SK-N-SH (cell line): Measurements from ENCODE around the gene CHCHD5. TPM values are rescaled to one million over a fixed set of nuclear protein-coding genes. Genes with fewer than 3 reads are reported as not detected.

ENCODE experiments used
- CTCF ChIA-PET: fragments of 300-600, 350-600 bp; formaldehyde crosslinking; extraction: SDS; loops from one replicate; lab custom pipeline; 2021; lab: Yijun Ruan, JAX
- POLR2A ChIA-PET: fragments of 350-600 bp; sonication (Branson Sonifier 250); formaldehyde crosslinking; extraction: SDS; loops from one replicate; lab custom pipeline; 2020; ENCODE audit warnings: antibody characterized with exemption, inconsistent platforms; lab: Yijun Ruan, JAX
- DNase-seq: peaks from one replicate; pipeline ENCODE4 v3.0.0; 2012
- H2AFZ ChIP-seq: fragments of 200-600 bp; sonication (generic); 2 replicates; pipeline ENCODE4 v1.8.1; 2016; ENCODE audit warnings: antibody characterized with exemption, mild to moderate bottlenecking, low read depth
- H3F3A ChIP-seq: fragments of 200-600 bp; sonication (generic); replicated peaks from 2 replicates; pipeline ENCODE3; 2016; ENCODE audit warnings: antibody characterized with exemption, mild to moderate bottlenecking; ENCODE audit not compliant: insufficient read depth
- H3K27ac ChIP-seq, 2 experiments: fragments of 200-500 bp in 1 of 2; fragments of 200-600 bp in 1 of 2; sonication (Bioruptor generic) in 1 of 2; sonication (generic), shearing (Covaris generic) in 1 of 2; 2 replicates each; pipeline versions ENCODE4 v1.5.1 to v1.6.1; 2014 to 2016; ENCODE audit warnings: low read depth in 2 of 2, inconsistent platforms in 1 of 2, low read length in 1 of 2, mild to moderate bottlenecking in 1 of 2, mixed read lengths in 1 of 2
- H3K27me3 ChIP-seq: fragments of 200-600 bp; sonication (generic), shearing (Covaris generic); 2 replicates; pipeline ENCODE4 v1.6.1; 2016; ENCODE audit warnings: mixed run types; ENCODE audit not compliant: insufficient read depth
- H3K36me3 ChIP-seq, 2 experiments: fragments of 200-500 bp in 1 of 2; fragments of 200-600 bp in 1 of 2; sonication (Bioruptor generic) in 1 of 2; sonication (generic) in 1 of 2; replicated peaks in 1 of 2; 2 replicates each; pipeline versions ENCODE3 to v1.5.1; 2014 to 2016; ENCODE audit warnings: low read length in 1 of 2, mild to moderate bottlenecking in 1 of 2; ENCODE audit not compliant: insufficient read depth in 2 of 2, control insufficient read depth in 1 of 2
- H3K4me1 ChIP-seq, 2 experiments: fragments of 200-500 bp in 1 of 2; fragments of 200-600 bp in 1 of 2; sonication (Bioruptor generic) in 1 of 2; sonication (generic), shearing (Covaris generic) in 1 of 2; 2 replicates each; pipeline versions ENCODE4 v1.5.1 to v1.6.1; 2014 to 2016; ENCODE audit warnings: low read depth in 1 of 2, low read length in 1 of 2, mixed run types in 1 of 2; ENCODE audit not compliant: insufficient read depth in 2 of 2, control insufficient read depth in 1 of 2
- H3K4me2 ChIP-seq: fragments of 200-600 bp; sonication (generic), shearing (Covaris generic); 2 replicates; pipeline ENCODE4 v1.6.1; 2017; ENCODE audit warnings: mixed run types
- H3K4me3 ChIP-seq, 2 experiments: fragments of 200-500 bp in 1 of 2; fragments of 200-600 bp in 1 of 2; sonication (Bioruptor generic) in 1 of 2; sonication (generic), shearing (Covaris generic) in 1 of 2; 2 replicates each; pipeline versions ENCODE4 v1.5.1 to v1.8.1; 2014 to 2016; ENCODE audit warnings: low read depth in 2 of 2, inconsistent platforms in 1 of 2, low read length in 1 of 2, mild to moderate bottlenecking in 1 of 2, mixed read lengths in 1 of 2, moderate library complexity in 1 of 2
- H3K79me2 ChIP-seq: fragments of 200-600 bp; sonication (generic); 2 replicates; pipeline ENCODE4 v1.8.1; 2017; ENCODE audit warnings: mild to moderate bottlenecking; ENCODE audit not compliant: insufficient read depth
- H3K9ac ChIP-seq: fragments of 200-600 bp; sonication (generic); 2 replicates; pipeline ENCODE4 v1.6.1; 2017; ENCODE audit warnings: mixed run types
- H3K9me2 ChIP-seq: fragments of 200-600 bp; sonication (generic); 2 replicates; pipeline ENCODE4 v1.6.1; 2017; ENCODE audit warnings: mixed run types
- H3K9me3 ChIP-seq: fragments of 200-600 bp; sonication (generic); 2 replicates; pipeline ENCODE4 v1.6.1; 2017; ENCODE audit warnings: mixed run types, mild to moderate bottlenecking, moderate library complexity
- H4K20me1 ChIP-seq: fragments of 200-600 bp; sonication (generic); 2 replicates; pipeline ENCODE4 v1.6.1; 2017; ENCODE audit warnings: mild to moderate bottlenecking, mixed run types; ENCODE audit not compliant: insufficient read depth
- CTCF ChIP-seq: fragments of 200-600 bp; sonication (generic); IDR thresholded peaks from 2 replicates; pipeline ENCODE4 v1.6.1; 2017; ENCODE audit warnings: antibody characterized with exemption, mild to moderate bottlenecking, moderate library complexity
- ELF1 ChIP-seq: IDR thresholded peaks from 2 replicates; pipeline ENCODE4 v1.4.0; 2012
- EP300 ChIP-seq, 2 experiments: IDR thresholded peaks; 2 replicates each; pipeline versions ENCODE4 v1.4.0 to v1.6.1; 2012; ENCODE audit warnings: borderline replicate concordance in 1 of 2, low read depth in 1 of 2, low read length in 1 of 2
- FOSL2 ChIP-seq: IDR thresholded peaks from 2 replicates; pipeline ENCODE4 v1.4.0; 2012; ENCODE audit warnings: low read depth, mild to moderate bottlenecking, moderate library complexity, borderline replicate concordance
- FOXM1 ChIP-seq: IDR thresholded peaks from 2 replicates; pipeline ENCODE4 v1.4.0; 2012; ENCODE audit warnings: low read depth, mild to moderate bottlenecking
- MEF2A ChIP-seq: IDR thresholded peaks from 2 replicates; pipeline ENCODE4 v1.4.0; 2012; ENCODE audit warnings: low read depth, borderline replicate concordance
- MXI1 ChIP-seq: IDR thresholded peaks from 2 replicates; pipeline ENCODE4 v1.6.1; 2012; ENCODE audit warnings: mild to moderate bottlenecking, low read depth, low read length, improper control_type of control experiment
- NFIC ChIP-seq: IDR thresholded peaks from 2 replicates; pipeline ENCODE4 v1.4.0; 2012; ENCODE audit warnings: borderline replicate concordance
- RFX5 ChIP-seq: IDR thresholded peaks from 2 replicates; pipeline ENCODE4 v1.6.1; 2012; ENCODE audit warnings: mild to moderate bottlenecking, improper control_type of control experiment, low read length
- SMC3 ChIP-seq: IDR thresholded peaks from 2 replicates; pipeline ENCODE4 v1.6.1; 2012; ENCODE audit warnings: low read depth, low read length, improper control_type of control experiment
- USF1 ChIP-seq: IDR thresholded peaks from 2 replicates; pipeline ENCODE4 v1.4.0; 2012; ENCODE audit warnings: low read depth, borderline replicate concordance
- ZBTB33 ChIP-seq: IDR thresholded peaks from 2 replicates; pipeline ENCODE4 v1.4.0; 2012; ENCODE audit warnings: low read depth, borderline replicate concordance
- WGBS: methylation state at CpG from one replicate; pipeline ENCODE4 v1.1.6; 2017; ENCODE audit warnings: low lambda C conversion rate; 5-methylcytosine and 5-hydroxymethylcytosine counted together
- polyA plus RNA-seq, 3 experiments: library from polyadenylated mRNA; depleted of rRNA; stranded (reverse); fragments of >200 nt; gene quantifications; 2 replicates each; pipeline ENCODE4 v1.2.3, GENCODE V29; 2012

Gene CHCHD5
- polyA plus RNA-seq, 1 of the 3 experiments (the other 2 are of a cell fraction) = 55.9 TPM

GRCh38 chr2:112634153-112634873 is 49.9 kb downstream of the CHCHD5 start:
- ChIA-PET POLR2A (interaction anchor here (1.2 kb wide), 1 partner anchor 11 kb away, joined by 3 read pairs; the partner anchor contains the start of gene SLC20A1), CTCF (interaction anchor here (0.6 to 15.2 kb wide), 6 partner anchors 10 to 92 kb away, joined by 3 to 179 read pairs (median 3); no protein-coding TSS in a partner anchor)
- no peaks in the 10 kb centered on the region for H4K20me1 ChIP-seq
- H3K27ac ChIP-seq = no peak overlapping the region
- H3F3A ChIP-seq = peaks cover 10% of the 10 kb centered on the region
- 94% methylated on average over 15 of the region's 16 CpGs for WGBS
- H3K79me2 ChIP-seq = no peaks in the 10 kb centered on the region
- no peaks in the 10 kb centered on the region for H3K9me2 ChIP-seq
- no peak overlapping the region for H3K4me3 ChIP-seq
- H3K36me3 ChIP-seq = no peaks in the 10 kb centered on the region
- DNase-seq = no peak
- H3K27me3 ChIP-seq = no peaks in the 10 kb centered on the region
- H3K9me3 ChIP-seq = no peaks in the 10 kb centered on the region
- H3K4me1 ChIP-seq = peaks cover 9 to 13% of the 10 kb centered on the region in 2 experiments; a peak in 3 of 4 replicates
- TF ChIP-seq EP300 (IDR thresholded peaks at IDR 0.05; ENCODE audit: borderline replicate concordance in 1 of 2, low read depth in 1 of 2, low read length in 1 of 2) = no peak
- no peak for TF ChIP-seq MXI1
- TF ChIP-seq SMC3 = no peak
- no peak for TF ChIP-seq ELF1
- TF ChIP-seq MEF2A = no peak
- no peak for TF ChIP-seq USF1
- no peak for TF ChIP-seq ZBTB33
- TF ChIP-seq FOSL2 = no peak
- no peak overlapping the region for H3K9ac ChIP-seq
- H2AFZ ChIP-seq = no peak overlapping the region
- no peak overlapping the region for H3K4me2 ChIP-seq

GRCh38 chr2:112634874-112635157 is 50.4 kb downstream of the CHCHD5 start:
- H4K20me1 ChIP-seq = no peaks in the 10 kb centered on the region
- H3K9me2 ChIP-seq = no peaks in the 10 kb centered on the region
- no peaks in the 10 kb centered on the region for H3K27me3 ChIP-seq
- no peak overlapping the region for H3K9ac ChIP-seq
- no peaks in the 10 kb centered on the region for H3K9me3 ChIP-seq
- peaks cover 15% of the 10 kb centered on the region for H3F3A ChIP-seq
- no peak for DNase-seq
- TF ChIP-seq NFIC (no peak), RFX5 (no peak), FOXM1 (no peak), CTCF (no peak), USF1 (no peak)
- H3K4me3 ChIP-seq = no peak overlapping the region
- H3K4me1 ChIP-seq = peaks cover 9 to 15% of the 10 kb centered on the region in 2 experiments; a peak in 3 of 4 replicates
- H3K79me2 ChIP-seq = no peaks in the 10 kb centered on the region
- 93% methylated on average over 6 of the region's 6 CpGs for WGBS
- H2AFZ ChIP-seq = no peak overlapping the region
- POLR2A ChIA-PET = no interaction called here
- H3K4me2 ChIP-seq = no peak overlapping the region
- no peaks in the 10 kb centered on the region for H3K36me3 ChIP-seq
- CTCF ChIA-PET = interaction anchor here (1.4 to 15.2 kb wide), 4 partner anchors 10 to 92 kb away, joined by 3 to 179 read pairs (median 4); no protein-coding TSS in a partner anchor
- H3K27ac ChIP-seq = no peak overlapping the region
